SIG-M5 (cell line): ENCODE measurements around the gene CELF2.
"Not testable (repeated sequence)": the region's sequence is repeated elsewhere in the genome, so short reads cannot be mapped to it uniquely, and the experiment has no call there.

Experiments used
- DNase-seq: peaks from one replicate; lab custom pipeline; 2025; lab: John Stamatoyannopoulos, UW

The CELF2 gene

GRCh38 chr10:11330383-11331045 is 312.8 kb downstream of the CELF2 start:
- DNase-seq: no peak

DNA sequence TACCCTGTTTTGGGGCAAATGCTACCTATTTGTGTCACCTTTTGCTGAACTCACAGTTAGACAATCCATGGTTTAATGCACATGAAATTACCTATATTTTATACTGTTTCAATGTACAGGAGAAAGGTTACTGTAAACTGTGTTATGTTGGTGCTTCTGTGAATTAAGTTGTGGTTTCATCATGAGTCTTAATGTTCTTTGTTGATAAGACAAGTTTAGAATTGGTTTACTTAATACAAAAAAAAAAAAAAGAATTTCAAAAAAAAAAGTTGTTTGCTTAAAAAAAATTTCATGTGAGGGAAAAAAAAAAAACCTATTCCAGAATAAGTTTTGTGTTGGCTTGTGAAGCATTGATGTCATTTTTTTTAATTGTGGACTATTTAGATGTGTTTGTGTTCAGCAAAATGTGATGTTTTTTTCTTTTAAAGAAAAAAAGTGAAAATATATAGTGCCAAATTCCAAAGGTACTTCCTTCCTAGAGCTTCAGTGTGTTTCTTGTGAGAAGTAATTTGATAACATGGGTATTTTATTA is 313.4 kb downstream of the CELF2 start:
- DNase-seq: no peak

- DNase-seq: no peak
Observed at GRCh38 chr10:11331726-11332125, 314.1 kb downstream of the CELF2 start.

- DNase-seq: no peak
Observed at GRCh38 chr10:11332846-11333245, 315.2 kb downstream of the CELF2 start.

DNA sequence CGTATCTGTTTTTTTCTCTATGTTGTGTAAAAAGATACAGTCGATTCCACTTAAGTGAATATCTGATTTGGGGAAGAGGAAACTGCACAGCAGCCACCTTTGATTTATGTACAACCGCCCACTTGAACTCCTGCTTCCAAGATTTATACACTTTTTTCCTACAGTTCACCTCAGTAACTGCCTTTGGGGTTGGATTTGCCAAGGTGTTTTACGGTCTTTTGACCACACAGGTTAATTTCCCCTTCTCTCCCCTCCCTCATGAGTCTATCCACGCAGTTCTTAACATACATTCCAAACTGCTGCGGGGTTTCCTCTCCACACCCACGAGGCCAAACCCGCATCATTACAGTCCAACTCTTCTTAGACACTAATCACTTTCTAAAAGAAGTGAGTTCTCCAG is 316.8 kb downstream of the CELF2 start:
- DNase-seq: no peak

DNA sequence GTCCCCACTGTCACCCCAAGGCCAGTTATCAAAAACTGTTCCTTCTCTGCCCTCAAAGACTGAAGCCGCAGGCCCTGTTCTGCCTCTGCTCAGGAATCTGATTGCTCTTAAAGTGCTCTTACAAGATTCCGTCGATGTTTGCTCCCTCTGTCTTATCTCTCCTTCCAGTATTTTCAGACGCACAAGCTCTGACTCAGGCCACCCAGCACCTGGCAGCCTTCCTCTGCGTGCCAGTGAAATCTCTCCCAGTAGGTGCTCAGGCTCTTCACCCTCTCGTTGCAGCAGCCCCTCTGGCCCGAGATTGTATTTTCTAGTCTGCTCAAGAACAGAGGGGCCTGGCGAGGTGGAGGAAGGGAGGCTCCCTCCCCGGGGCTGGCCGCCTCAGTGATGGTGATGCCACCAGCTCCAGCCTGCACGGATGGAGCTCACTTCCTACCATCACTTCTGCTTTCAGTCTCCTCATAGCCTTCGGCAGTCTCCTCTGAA is 317.5 kb downstream of the CELF2 start:
- no peak for DNase-seq

DNA sequence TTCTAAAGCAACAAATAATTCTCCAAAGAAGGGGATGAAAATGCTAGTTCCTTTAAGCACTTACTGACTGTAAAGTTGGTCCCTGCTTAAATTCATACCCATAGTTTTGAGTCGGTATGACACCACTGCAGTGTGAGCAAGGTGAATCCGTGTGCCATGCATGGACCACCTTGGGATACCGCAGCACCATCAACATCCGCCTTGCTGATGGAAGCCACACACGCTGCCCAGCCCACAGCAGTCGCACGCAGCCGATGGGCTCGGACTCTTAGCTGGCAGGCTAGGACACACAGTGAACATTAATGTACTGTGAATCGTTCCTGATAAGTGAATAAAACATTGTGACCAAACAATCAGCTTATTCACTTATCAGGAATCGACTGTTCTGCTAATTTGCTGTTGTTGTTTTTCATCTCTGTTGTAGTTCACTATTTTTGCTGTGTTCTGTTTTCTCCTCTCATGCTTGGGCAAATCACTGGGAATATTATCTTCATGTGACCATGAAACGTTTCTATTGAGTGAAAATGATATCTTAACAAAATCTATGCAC is 318.3 kb downstream of the CELF2 start:
- DNase-seq: no peak

DNA sequence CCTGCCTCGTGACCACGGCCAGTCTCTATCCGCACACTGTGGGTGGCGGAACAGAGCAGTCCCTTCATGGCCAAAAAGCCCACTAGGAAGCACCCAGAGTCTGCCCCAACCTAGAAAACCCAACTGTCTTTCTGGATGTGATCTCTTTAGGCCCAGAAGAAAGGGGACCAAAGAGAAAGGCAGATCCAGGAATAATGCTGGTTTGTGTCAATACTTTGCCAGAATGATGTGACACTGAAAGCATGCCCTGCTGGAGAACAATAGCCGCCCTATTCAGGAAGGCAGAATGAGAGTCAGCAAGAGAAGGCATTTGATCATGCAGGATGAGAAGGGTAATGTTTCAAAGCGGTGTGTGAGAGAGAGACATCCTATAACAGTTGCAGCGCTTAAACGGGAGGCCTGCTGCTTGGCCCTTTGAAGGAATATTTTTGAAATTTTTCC is 319.1 kb downstream of the CELF2 start:
- no peak for DNase-seq

DNA sequence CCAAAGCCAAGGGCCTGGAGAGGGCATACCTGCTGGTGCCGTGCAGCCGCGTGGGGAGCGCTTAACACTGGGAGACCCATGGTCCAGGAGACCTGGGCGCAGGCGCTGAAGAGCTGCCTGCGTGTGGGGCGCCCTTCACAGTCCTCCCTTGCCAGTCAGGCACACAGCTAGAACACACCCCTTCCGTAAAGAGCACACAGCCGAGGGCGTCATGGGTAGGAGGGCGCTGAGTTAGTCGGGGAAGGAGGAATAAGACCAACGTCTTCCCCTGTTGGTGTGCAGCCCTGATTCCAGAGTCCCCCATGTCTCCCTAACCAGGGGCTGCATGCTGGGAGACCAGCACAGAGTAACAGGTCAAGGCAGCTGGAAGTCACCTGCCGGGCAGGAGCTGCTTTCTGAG is 319.8 kb downstream of the CELF2 start:
- DNase-seq: no peak

- DNase-seq: no peak
Observed at GRCh38 chr10:11338160-11338844, 320.6 kb downstream of the CELF2 start.

- DNase-seq: no peak
Observed at GRCh38 chr10:11339013-11339412, 321.3 kb downstream of the CELF2 start.

DNA sequence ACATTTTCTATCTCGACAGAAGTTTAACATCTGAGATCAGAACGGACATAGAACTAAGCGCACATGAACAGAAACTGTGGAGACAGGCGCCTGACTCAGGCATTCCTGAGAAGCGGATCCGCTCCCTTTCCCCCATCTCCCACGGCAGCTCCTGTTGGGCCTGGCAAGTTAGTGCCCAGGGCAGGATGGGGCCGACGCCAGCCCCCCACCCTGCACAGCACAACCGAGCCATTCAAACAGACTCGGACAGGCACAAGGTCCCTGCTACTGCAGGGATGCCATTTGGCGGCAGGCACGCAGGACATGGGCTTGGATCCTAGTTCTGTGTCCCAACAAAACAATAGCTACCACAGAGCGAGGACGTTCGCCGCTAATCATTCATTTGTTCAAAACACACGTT is 322.0 kb downstream of the CELF2 start:
- DNase-seq: no peak

GRCh38 chr10:11341283-11341960 is 323.8 kb downstream of the CELF2 start:
- DNase-seq: no peak

GRCh38 chr10:11344081-11344480 is 326.4 kb downstream of the CELF2 start:
- no peak for DNase-seq

- no peak for DNase-seq
Observed at GRCh38 chr10:11344550-11344949, 326.9 kb downstream of the CELF2 start.

DNA sequence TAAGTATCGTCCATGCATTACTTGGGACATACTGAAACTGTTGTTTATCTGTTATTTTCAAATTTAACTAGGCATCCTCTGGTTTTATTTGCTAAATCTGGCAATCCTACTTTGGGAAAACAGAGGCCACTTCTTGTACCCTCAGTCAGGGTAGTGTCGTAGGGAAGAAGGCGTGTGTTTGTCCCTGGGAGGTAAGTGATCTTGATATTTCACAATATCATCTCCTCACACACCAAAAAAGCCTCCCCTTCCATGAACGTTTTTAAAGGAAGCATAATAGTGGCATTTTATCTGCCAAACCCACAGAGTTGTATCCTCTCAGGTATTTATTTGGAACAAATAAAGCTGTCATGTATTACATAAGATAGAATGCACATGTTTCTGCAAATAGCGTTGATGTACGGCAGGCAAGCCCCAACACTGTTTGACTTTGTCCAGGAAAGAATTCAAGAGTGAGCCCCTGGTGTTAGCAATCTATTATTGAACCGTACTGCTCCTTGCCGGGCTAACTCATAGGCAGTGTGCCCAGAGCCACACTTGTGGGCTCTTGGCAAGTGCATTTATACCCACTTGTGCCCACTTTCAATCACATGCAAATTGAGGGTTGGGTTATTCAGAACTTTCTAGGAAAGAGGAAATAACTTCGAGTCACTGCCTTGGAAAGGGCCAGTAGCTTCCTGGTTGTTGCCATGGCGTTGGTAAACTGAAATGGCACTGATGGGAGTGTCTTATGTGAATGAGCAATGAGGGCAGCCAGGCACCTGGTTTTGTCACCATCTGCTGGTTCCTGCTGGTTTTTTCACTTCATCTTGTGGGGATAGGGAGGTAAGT is 327.8 kb downstream of the CELF2 start:
- no peak for DNase-seq

DNA sequence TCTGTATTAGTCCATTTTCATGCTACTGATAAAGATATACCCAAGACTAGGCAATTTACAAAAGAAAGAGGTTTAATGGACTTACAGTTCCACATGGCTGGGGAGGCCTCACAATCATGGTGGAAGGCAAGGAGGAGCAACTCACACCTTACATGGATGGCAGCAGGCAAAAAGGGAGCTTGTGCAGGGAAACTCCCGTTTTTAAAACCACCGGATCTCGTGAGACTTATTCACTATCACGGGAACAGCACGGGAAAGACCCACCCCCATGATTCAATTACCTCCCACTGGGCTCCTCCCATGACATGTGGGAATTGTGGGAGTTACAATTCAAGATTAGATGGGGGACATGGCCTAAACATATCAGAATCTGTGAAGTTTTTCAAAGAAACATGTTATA is 329.9 kb downstream of the CELF2 start:
- not testable (repeated sequence) for DNase-seq

DNA sequence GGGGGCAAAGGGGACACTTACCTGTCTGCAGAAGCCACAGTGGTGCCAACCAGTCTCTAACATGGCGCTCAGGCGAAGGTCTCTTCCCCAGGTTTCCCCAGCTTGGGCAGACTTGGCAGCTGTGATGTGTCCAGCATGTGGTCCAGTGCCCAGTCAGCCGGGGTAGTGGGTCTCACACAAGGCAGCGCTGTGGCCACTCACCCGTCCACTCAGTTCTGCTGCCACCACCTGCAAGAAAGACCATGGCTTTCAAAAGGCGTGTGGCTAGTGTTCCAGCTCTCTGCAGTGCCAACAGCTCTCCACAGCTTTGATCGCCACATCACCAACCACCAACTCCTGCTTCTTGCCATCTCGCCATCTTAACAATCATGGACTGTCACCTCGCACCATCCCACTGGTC is 334.1 kb downstream of the CELF2 start:
- no peak for DNase-seq

DNA sequence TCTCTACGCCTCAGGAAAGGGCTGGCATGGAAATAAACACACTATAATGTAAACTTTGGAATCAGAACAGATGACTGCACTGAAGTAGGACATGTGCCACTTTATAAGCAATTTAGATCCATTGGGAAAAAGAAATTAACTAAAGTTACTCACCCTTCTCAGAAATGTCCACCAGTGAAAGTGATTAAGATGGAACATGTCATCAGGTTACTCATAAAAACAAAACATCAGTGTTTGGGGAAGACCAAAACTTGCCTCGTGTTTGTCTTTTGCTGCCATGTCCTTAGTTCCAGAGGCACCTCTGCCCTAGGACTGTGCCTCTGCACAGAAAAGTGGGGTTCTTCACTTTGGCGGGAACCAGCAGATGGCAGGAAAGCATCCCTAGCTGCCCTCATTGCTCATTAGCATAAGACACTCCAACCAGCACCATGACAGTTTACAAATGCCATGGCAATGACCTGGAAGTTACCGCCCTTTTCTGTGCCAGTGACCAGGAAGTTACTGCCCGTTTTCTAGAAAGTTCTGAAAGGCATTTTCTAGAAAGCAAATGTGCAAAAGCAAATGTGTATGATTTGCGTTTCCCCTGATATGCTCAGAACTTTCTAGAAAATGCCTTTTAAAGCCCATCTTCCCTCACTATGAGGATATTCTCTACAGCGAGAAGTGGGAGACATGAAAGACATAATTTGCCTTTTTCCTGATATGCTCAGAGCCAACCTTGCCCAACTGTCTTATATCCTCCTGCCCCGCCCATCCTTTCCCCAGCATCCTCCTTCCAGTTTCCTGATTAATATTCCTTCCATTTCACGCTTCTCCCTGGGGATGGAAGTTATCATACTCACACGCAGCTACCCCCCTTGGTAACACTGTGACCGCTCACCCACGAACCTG is 335.6 kb downstream of the CELF2 start:
- no peak for DNase-seq

DNA sequence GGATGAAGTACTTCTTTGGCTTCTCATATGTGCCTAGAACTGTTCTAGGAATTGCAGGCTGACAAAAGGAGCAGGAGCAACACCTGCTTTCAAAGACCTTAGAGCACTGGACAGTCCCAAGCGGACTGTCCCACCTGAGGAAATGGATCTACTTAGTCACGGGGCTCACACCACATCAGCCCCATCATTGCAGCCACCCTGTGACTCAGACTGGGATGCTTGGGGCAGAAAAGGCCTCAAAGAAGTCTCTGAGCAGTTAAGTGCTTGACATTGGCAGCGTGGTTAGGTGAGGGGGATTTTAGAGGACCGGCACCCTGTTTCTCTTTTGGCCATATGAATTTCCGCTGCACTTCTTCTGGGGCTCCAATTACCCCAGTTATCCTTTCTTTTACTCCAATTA is 337.2 kb downstream of the CELF2 start:
- DNase-seq: no peak

DNA sequence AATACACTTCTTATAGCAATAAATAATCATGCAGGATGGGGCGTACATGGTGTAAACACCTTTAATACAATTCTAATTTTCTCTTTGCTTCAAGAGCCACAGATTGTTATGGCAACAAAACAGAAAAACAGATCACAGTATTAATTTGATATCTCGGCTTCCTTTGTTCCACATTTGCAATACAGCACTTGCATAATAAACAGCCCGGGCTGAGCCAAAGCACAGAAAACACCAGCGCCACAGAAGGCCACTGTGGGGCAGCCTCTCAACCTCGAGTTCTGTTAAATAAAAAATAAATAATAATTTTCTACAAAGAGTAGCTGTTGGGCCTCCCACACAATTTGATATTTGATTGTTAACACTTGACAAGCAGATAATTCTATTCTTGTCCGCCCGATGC is 337.9 kb downstream of the CELF2 start:
- DNase-seq: no peak
